ENCODE results near the gene ATG9B.
A peak's percentile ranks its signal among the peaks of the same experiment; 100 is the strongest.

DNA sequence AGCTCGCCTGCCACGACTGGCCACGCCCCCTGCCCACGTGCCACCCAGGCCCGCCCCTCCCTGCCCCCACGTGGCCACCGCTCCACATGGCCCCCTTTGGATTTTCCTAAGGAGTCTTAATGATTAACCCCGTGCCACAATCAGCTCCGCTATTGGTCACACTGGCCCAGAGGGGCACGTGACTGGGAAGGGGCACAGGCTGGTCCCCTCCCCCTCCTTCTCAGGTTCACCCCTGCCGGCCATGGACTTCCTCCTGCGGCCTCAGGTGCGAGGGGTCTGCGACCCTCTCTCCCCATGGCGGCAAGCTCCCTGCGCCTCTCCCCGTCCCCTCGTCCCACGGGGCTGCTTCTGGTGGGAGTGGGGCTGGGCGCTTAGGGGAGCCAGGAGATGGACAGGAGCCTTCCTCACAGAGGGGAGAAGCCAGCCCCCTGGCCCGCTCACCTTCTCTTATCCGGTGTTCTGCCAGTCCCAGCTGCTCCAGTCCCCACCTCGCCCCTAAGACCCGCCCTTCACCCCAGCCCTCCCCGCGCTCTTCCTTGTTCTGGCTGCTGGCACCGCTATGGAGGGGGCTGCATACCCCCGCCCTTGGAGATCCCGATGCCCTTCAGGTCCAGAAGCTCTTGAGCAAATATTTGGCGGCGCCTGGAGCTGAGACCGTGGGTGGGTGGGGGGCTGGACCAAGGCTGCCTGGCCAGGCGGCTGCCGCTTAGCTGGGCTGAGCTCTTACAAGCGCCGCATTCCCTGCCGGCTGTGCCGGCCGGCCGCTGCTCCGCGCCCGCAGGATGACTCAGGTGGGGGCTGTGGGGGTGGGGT lies 38.3 kb upstream of the ATG9B start:
- TF ChIP-seq EZH2 (conservative IDR thresholded peaks at IDR 0.05; ENCODE audit: low read depth, low read length) (no peak), POLR2A (IDR thresholded peaks at IDR 0.05; ENCODE audit: insufficient read depth in 1 of 2, low read depth in 2 of 2, low read length in 2 of 2) (peak in 1 of 2 experiments; percentile 81; a peak in 2 of 4 replicates), TCF7 (IDR thresholded peaks at IDR 0.05; ENCODE audit: low read depth) (0 out of 2 replicates have a peak, but pooled peaks have one; percentile 5), EEA1 (CRISPR knock-in tag; IDR thresholded peaks at IDR 0.05; ENCODE audit: borderline replicate concordance) (0 out of 2 replicates have a peak, but pooled peaks have one; percentile 52), SMC3 (IDR thresholded peaks at IDR 0.05; ENCODE audit: low read length) (no peak), MED8 (CRISPR knock-in tag; IDR thresholded peaks at IDR 0.05; ENCODE audit: insufficient replicate concordance) (no peak), SNRNP70 (IDR thresholded peaks at IDR 0.05; ENCODE audit: low read depth, low read length) (no peak)
- TF ChIP-seq, protein P1, sequence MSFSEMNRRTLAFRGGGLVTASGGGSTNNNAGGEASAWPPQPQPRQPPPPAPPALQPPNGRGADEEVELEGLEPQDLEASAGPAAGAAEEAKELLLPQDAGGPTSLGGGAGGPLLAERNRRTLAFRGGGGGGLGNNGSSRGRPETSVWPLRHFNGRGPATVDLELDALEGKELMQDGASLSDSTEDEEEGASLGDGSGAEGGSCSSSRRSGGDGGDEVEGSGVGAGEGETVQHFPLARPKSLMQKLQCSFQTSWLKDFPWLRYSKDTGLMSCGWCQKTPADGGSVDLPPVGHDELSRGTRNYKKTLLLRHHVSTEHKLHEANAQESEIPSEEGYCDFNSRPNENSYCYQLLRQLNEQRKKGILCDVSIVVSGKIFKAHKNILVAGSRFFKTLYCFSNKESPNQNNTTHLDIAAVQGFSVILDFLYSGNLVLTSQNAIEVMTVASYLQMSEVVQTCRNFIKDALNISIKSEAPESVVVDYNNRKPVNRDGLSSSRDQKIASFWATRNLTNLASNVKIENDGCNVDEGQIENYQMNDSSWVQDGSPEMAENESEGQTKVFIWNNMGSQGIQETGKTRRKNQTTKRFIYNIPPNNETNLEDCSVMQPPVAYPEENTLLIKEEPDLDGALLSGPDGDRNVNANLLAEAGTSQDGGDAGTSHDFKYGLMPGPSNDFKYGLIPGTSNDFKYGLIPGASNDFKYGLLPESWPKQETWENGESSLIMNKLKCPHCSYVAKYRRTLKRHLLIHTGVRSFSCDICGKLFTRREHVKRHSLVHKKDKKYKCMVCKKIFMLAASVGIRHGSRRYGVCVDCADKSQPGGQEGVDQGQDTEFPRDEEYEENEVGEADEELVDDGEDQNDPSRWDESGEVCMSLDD (CRISPR knock-in tag; IDR thresholded peaks at IDR 0.05; ENCODE audit: borderline replicate concordance), result no peak
- TF ChIP-seq, protein P2, sequence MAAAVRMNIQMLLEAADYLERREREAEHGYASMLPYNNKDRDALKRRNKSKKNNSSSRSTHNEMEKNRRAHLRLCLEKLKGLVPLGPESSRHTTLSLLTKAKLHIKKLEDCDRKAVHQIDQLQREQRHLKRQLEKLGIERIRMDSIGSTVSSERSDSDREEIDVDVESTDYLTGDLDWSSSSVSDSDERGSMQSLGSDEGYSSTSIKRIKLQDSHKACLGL (CRISPR knock-in tag; IDR thresholded peaks at IDR 0.05), result no peak; the same call in 1 of the 2 replicates
- TF ChIP-seq, protein P3, sequence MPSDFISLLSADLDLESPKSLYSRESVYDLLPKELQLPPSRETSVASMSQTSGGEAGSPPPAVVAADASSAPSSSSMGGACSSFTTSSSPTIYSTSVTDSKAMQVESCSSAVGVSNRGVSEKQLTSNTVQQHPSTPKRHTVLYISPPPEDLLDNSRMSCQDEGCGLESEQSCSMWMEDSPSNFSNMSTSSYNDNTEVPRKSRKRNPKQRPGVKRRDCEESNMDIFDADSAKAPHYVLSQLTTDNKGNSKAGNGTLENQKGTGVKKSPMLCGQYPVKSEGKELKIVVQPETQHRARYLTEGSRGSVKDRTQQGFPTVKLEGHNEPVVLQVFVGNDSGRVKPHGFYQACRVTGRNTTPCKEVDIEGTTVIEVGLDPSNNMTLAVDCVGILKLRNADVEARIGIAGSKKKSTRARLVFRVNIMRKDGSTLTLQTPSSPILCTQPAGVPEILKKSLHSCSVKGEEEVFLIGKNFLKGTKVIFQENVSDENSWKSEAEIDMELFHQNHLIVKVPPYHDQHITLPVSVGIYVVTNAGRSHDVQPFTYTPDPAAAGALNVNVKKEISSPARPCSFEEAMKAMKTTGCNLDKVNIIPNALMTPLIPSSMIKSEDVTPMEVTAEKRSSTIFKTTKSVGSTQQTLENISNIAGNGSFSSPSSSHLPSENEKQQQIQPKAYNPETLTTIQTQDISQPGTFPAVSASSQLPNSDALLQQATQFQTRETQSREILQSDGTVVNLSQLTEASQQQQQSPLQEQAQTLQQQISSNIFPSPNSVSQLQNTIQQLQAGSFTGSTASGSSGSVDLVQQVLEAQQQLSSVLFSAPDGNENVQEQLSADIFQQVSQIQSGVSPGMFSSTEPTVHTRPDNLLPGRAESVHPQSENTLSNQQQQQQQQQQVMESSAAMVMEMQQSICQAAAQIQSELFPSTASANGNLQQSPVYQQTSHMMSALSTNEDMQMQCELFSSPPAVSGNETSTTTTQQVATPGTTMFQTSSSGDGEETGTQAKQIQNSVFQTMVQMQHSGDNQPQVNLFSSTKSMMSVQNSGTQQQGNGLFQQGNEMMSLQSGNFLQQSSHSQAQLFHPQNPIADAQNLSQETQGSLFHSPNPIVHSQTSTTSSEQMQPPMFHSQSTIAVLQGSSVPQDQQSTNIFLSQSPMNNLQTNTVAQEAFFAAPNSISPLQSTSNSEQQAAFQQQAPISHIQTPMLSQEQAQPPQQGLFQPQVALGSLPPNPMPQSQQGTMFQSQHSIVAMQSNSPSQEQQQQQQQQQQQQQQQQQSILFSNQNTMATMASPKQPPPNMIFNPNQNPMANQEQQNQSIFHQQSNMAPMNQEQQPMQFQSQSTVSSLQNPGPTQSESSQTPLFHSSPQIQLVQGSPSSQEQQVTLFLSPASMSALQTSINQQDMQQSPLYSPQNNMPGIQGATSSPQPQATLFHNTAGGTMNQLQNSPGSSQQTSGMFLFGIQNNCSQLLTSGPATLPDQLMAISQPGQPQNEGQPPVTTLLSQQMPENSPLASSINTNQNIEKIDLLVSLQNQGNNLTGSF (CRISPR knock-in tag; IDR thresholded peaks at IDR 0.05), result no peak
